Trophoblast cell (in vitro differentiated cells and primary cell): ENCODE results near the gene SLC7A9.

ENCODE experiments used
- DNase-seq, 2 donors: peaks; one replicate each; pipeline ENCODE4 v3.0.0-alpha.2; 2016
- H2AFZ ChIP-seq: 2 replicates; pipeline ENCODE4 v1.6.1; 2013; ENCODE audit warnings: low read length, moderate library complexity, mild to moderate bottlenecking; ENCODE audit not compliant: insufficient read depth, poor library complexity
- H2AK5ac ChIP-seq: 2 replicates; pipeline ENCODE4 v1.6.1; 2013; ENCODE audit warnings: mild to moderate bottlenecking, low read length
- H2BK120ac ChIP-seq: 2 replicates; pipeline ENCODE4 v1.6.1; 2013; ENCODE audit warnings: low read length, mild to moderate bottlenecking, moderate library complexity; ENCODE audit not compliant: insufficient read depth, poor library complexity
- H2BK12ac ChIP-seq: 2 replicates; pipeline ENCODE4 v1.6.1; 2013; ENCODE audit warnings: mild to moderate bottlenecking, low read length, moderate library complexity
- H2BK5ac ChIP-seq: 2 replicates; pipeline ENCODE4 v1.6.1; 2013; ENCODE audit warnings: low read length, low read depth, moderate library complexity, mild to moderate bottlenecking; ENCODE audit not compliant: poor library complexity
- H3K14ac ChIP-seq: 2 replicates; pipeline ENCODE4 v1.6.1; 2013; ENCODE audit warnings: mild to moderate bottlenecking, low read length
- H3K18ac ChIP-seq: 2 replicates; pipeline ENCODE4 v1.6.1; 2013; ENCODE audit warnings: mild to moderate bottlenecking, low read length
- H3K23ac ChIP-seq: 2 replicates; pipeline ENCODE4 v1.6.1; 2013; ENCODE audit warnings: low read length
- H3K27ac ChIP-seq: 2 replicates; pipeline ENCODE4 v1.5.1; 2013; ENCODE audit warnings: low read depth, mild to moderate bottlenecking, inconsistent platforms, low read length, moderate library complexity
- H3K27me3 ChIP-seq: 2 replicates; pipeline ENCODE4 v1.6.1; 2013; ENCODE audit warnings: inconsistent platforms, mild to moderate bottlenecking, low read length, moderate library complexity; ENCODE audit not compliant: insufficient read depth
- H3K36me3 ChIP-seq, 2 experiments: 1 replicate in 1 of 2; 2 replicates in 1 of 2; pipeline ENCODE4 v1.6.1; 2013; ENCODE audit warnings: low read length in 2 of 2, mild to moderate bottlenecking in 2 of 2, moderate library complexity in 1 of 2; ENCODE audit not compliant: insufficient read depth in 2 of 2, control insufficient read depth in 1 of 2
- H3K4ac ChIP-seq: 2 replicates; pipeline ENCODE4 v1.6.1; 2013; ENCODE audit warnings: low read depth, mild to moderate bottlenecking, low read length, moderate library complexity
- H3K4me1 ChIP-seq, 2 experiments: 1 replicate in 1 of 2; 2 replicates in 1 of 2; pipeline ENCODE4 v1.6.1; 2013; ENCODE audit warnings: low read length in 2 of 2, mild to moderate bottlenecking in 2 of 2, moderate library complexity in 1 of 2; ENCODE audit not compliant: insufficient read depth in 2 of 2, control insufficient read depth in 1 of 2
- H3K4me2 ChIP-seq: 2 replicates; pipeline ENCODE4 v1.6.1; 2013; ENCODE audit warnings: inconsistent platforms, mild to moderate bottlenecking, low read length, moderate library complexity
- H3K4me3 ChIP-seq: 2 replicates; pipeline ENCODE4 v1.5.1; 2013; ENCODE audit warnings: mild to moderate bottlenecking, low read depth, low read length, inconsistent platforms
- H3K79me1 ChIP-seq: one replicate; pipeline ENCODE4 v1.6.1; 2013; ENCODE audit warnings: low read length
- H3K79me2 ChIP-seq: 2 replicates; pipeline ENCODE4 v1.6.1; 2013; ENCODE audit warnings: low read length, mild to moderate bottlenecking; ENCODE audit not compliant: control insufficient read depth, insufficient read depth, poor library complexity
- H3K9ac ChIP-seq: 2 replicates; pipeline ENCODE4 v1.6.1; 2013; ENCODE audit warnings: mild to moderate bottlenecking, low read length
- H3K9me3 ChIP-seq: 2 replicates; pipeline ENCODE4 v1.6.1; 2013; ENCODE audit warnings: low read depth, mild to moderate bottlenecking, control low read depth, inconsistent platforms, low read length; ENCODE audit not compliant: insufficient read depth
- H4K12ac ChIP-seq: 2 replicates; pipeline ENCODE4 v1.6.1; 2013; ENCODE audit warnings: low read depth, mild to moderate bottlenecking, low read length, moderate library complexity
- H4K8ac ChIP-seq: 2 replicates; pipeline ENCODE4 v1.6.1; 2013; ENCODE audit warnings: low read depth, mild to moderate bottlenecking, low read length, moderate library complexity
- H4K91ac ChIP-seq: one replicate; pipeline ENCODE4 v1.6.1; 2013; ENCODE audit warnings: low read depth, mild to moderate bottlenecking, low read length, moderate library complexity
- WGBS: extraction: QIAGEN DNeasy Blood & Tissue Kit; methylation state at CpG from one replicate; pipeline ENCODE4 v1.1.7; 2013; ENCODE audit warnings: missing lambda C conversion rate; ENCODE audit not compliant: insufficient read length, insufficient coverage; ENCODE audit errors: extremely low coverage; 5-methylcytosine and 5-hydroxymethylcytosine counted together

SLC7A9 gene

DNA sequence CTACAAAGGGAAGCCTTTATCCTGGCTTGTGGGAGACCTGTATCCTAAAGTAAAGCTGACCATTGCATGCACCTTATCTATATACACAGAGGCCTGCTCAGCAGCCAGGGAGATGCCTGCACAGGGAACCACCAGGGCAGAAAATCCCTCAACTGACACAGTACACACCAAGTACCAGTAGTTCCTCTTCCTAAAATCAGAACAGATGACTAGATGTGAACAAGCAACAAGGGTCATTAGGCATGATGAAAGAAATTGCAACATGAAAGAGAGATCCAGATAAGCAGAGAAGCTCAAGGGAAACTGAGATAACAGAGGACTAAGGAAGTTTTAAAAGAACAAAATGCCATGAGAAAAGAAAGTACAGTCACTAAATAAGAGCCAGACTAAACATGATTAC, 39.7 kb upstream of the SLC7A9 start:
- DNase-seq = peak in 1 of 2 donors; percentile 24
- no peak overlapping the region for H3K4me3 ChIP-seq
- H3K23ac ChIP-seq = no peak overlapping the region
- peaks cover 2 to 5% of the 10 kb centered on the region in 2 experiments for H3K36me3 ChIP-seq
- peaks cover 4 to 6% of the 10 kb centered on the region in 2 experiments for H3K4me1 ChIP-seq
- no peak overlapping the region for H2AK5ac ChIP-seq
- H2BK12ac ChIP-seq = no peak overlapping the region
- no peak overlapping the region for H3K9ac ChIP-seq
- no peak overlapping the region for H2BK120ac ChIP-seq
- no peak overlapping the region for H2AFZ ChIP-seq
- no peak overlapping the region for H4K12ac ChIP-seq
- H3K27ac ChIP-seq = no peak overlapping the region
- no peaks in the 10 kb centered on the region for H3K27me3 ChIP-seq
- no peak overlapping the region for H3K4me2 ChIP-seq
- H3K14ac ChIP-seq = no peak overlapping the region
- H2BK5ac ChIP-seq = no peak overlapping the region
- no peak overlapping the region for H4K8ac ChIP-seq
- no peak overlapping the region for H3K18ac ChIP-seq
- H3K4ac ChIP-seq = no peak overlapping the region
- no peaks in the 10 kb centered on the region for H3K79me2 ChIP-seq
- no peaks in the 10 kb centered on the region for H3K9me3 ChIP-seq
- H3K79me1 ChIP-seq = no peaks in the 10 kb centered on the region
- no peak overlapping the region for H4K91ac ChIP-seq

DNA sequence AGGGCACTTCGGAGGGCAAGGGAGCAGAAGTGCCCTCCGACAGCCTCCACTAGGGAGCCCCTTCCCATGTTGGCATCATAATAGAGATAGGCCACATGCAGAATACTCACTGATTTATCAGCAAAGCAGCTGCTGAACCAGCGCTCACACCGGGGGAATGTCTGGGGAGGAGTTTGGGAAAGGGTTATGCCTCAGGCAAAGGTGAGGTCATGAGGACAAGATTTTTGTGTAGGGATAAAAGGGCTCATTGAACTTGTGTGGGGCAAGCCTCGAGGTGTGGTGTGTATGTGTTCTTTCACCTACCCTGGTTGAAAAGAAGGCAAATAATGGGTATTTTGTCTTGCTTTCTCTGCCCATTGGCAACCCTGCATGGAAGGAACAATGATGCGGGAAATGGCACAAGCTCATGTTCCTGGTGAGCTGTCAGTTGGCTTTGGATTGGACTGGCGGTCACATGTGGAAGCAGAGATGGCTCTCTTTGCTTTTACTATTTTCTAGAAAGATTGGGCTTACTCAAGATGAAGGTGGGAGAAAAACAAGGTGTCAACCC, 39.1 kb upstream of the SLC7A9 start:
- no peak overlapping the region for H2BK120ac ChIP-seq
- H3K9me3 ChIP-seq = no peaks in the 10 kb centered on the region
- no peak overlapping the region for H3K27ac ChIP-seq
- peaks cover 4 to 6% of the 10 kb centered on the region in 2 experiments for H3K4me1 ChIP-seq
- H3K23ac ChIP-seq = no peak overlapping the region
- WGBS = no CpG with 5 or more reads among the region's 7 CpGs
- no peak overlapping the region for H3K4me2 ChIP-seq
- H4K91ac ChIP-seq = no peak overlapping the region
- no peak overlapping the region for H2BK12ac ChIP-seq
- no peak overlapping the region for H4K12ac ChIP-seq
- no peaks in the 10 kb centered on the region for H3K79me1 ChIP-seq
- H3K36me3 ChIP-seq = peaks cover 2 to 5% of the 10 kb centered on the region in 2 experiments
- no peak overlapping the region for H3K4ac ChIP-seq
- no peaks in the 10 kb centered on the region for H3K79me2 ChIP-seq
- no peak overlapping the region for H3K18ac ChIP-seq
- no peak overlapping the region for H2AK5ac ChIP-seq
- no peak overlapping the region for H4K8ac ChIP-seq
- no peak overlapping the region for H3K9ac ChIP-seq
- peak; percentile 83 to 92 for DNase-seq
- no peak overlapping the region for H3K14ac ChIP-seq
- no peaks in the 10 kb centered on the region for H3K27me3 ChIP-seq
- H2BK5ac ChIP-seq = no peak overlapping the region
- no peak overlapping the region for H2AFZ ChIP-seq
- H3K4me3 ChIP-seq = no peak overlapping the region

DNA sequence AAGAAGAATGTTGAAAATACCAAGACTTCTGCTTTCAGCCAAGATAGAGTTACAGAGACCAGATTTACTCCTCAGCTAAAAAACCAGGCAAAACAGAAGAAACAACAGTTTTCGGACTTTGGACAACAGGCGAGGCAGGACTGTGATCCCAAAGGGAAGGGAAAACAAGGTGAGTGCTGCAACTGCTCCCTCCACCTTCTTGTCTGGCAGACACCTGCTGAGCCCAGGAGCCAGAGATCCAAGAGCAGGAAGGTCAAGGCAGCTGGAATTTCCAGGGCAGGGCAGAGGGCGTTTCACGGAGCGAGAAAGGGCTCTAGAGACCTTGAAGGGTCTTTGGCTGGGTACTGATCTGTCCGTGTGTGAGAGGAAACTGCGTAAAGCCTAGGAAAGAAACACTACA, 32.9 kb upstream of the SLC7A9 start:
- H3K27ac ChIP-seq = no peak overlapping the region
- no peak overlapping the region for H3K9ac ChIP-seq
- H3K27me3 ChIP-seq = no peaks in the 10 kb centered on the region
- no CpG with 5 or more reads among the region's 7 CpGs for WGBS
- no peak for DNase-seq
- H2AFZ ChIP-seq = no peak overlapping the region
- no peak overlapping the region for H3K4me3 ChIP-seq
- peaks cover 2 to 8% of the 10 kb centered on the region in 2 experiments for H3K36me3 ChIP-seq
- H2BK5ac ChIP-seq = no peak overlapping the region
- no peaks in the 10 kb centered on the region for H3K4me1 ChIP-seq
- no peak overlapping the region for H3K14ac ChIP-seq
- no peak overlapping the region for H4K12ac ChIP-seq
- H3K23ac ChIP-seq = no peak overlapping the region
- H3K18ac ChIP-seq = no peak overlapping the region
- H4K8ac ChIP-seq = no peak overlapping the region
- no peak overlapping the region for H4K91ac ChIP-seq
- no peak overlapping the region for H2BK12ac ChIP-seq
- H2AK5ac ChIP-seq = no peak overlapping the region
- no peaks in the 10 kb centered on the region for H3K79me1 ChIP-seq
- no peak overlapping the region for H2BK120ac ChIP-seq
- H3K4ac ChIP-seq = no peak overlapping the region
- no peaks in the 10 kb centered on the region for H3K79me2 ChIP-seq
- no peaks in the 10 kb centered on the region for H3K9me3 ChIP-seq
- no peak overlapping the region for H3K4me2 ChIP-seq

DNA sequence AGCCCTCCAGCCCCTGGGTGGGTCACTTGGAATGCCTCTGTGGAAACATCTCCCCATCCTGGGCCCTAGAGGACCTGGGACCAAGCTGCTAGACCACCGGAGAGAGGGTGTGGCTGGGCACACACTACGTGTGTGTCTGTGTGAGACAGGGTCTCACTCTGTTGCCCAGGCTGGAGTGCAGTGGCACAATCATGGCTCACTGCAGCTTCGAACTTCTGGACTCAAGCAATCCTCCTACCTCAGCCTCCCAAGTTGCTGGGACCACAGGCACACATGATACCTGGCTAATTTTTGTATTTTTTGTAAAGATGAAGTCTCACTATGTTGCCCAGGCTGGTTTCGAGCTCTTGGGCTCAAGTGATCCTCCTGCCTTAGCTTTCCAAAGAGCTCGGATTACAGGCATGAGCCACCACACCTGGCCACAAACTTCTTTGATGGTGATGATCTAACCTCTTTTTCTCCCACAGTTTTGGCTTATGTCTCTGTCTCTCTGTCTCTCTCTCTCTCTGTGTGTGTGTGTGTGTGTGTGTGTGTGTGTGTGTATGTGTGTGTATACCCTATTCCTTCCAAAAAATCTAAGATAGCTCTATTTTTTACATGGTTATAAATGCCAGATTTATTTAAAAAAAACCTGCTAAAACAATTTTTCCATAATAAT, 32.1 kb upstream of the SLC7A9 start:
- H3K79me1 ChIP-seq = no peaks in the 10 kb centered on the region
- H4K8ac ChIP-seq = no peak overlapping the region
- no peak for DNase-seq
- no peaks in the 10 kb centered on the region for H3K79me2 ChIP-seq
- H3K36me3 ChIP-seq = peaks cover 0 to 4% of the 10 kb centered on the region in 2 experiments
- no peaks in the 10 kb centered on the region for H3K27me3 ChIP-seq
- no peak overlapping the region for H3K14ac ChIP-seq
- H3K4me3 ChIP-seq = no peak overlapping the region
- H3K18ac ChIP-seq = no peak overlapping the region
- no peak overlapping the region for H3K27ac ChIP-seq
- H2AK5ac ChIP-seq = no peak overlapping the region
- no peak overlapping the region for H2BK5ac ChIP-seq
- WGBS = no CpG with 5 or more reads among the region's 5 CpGs
- no peak overlapping the region for H2BK12ac ChIP-seq
- no peak overlapping the region for H4K91ac ChIP-seq
- no peak overlapping the region for H3K4me2 ChIP-seq
- H2BK120ac ChIP-seq = no peak overlapping the region
- no peak overlapping the region for H4K12ac ChIP-seq
- no peak overlapping the region for H3K4ac ChIP-seq
- no peak overlapping the region for H2AFZ ChIP-seq
- H3K23ac ChIP-seq = no peak overlapping the region
- H3K9ac ChIP-seq = no peak overlapping the region
- H3K4me1 ChIP-seq = no peaks in the 10 kb centered on the region
- H3K9me3 ChIP-seq = no peaks in the 10 kb centered on the region
